BE2C (cell line): ENCODE data around the gene PARP1.

Experiments used
- DNase-seq: peaks from one replicate; pipeline ENCODE4 v3.0.0-alpha.2; 2020
- H3K27me3 ChIP-seq: fragments of 250-450 bp; sonication (Bioruptor Pico); 2 replicates; pipeline ENCODE4 v1.5.1; 2020; ENCODE audit warnings: mild to moderate bottlenecking
- H3K36me3 ChIP-seq: fragments of 250-450 bp; sonication (Bioruptor Pico); 2 replicates; pipeline ENCODE4 v1.5.1; 2020; ENCODE audit warnings: mild to moderate bottlenecking
- H3K4me1 ChIP-seq: fragments of 250-450 bp; sonication (Bioruptor Pico); 2 replicates; pipeline ENCODE4 v1.5.1; 2020
- H3K4me3 ChIP-seq: 2 replicates; pipeline ENCODE4 v1.5.1; 2011; ENCODE audit warnings: low read depth, low read length
- H3K9me3 ChIP-seq: fragments of 250-450 bp; sonication (Bioruptor Pico); 2 replicates; pipeline ENCODE4 v1.5.1; 2020
- TF ChIP-seq, protein P1 (sequence below): IDR thresholded peaks from 2 replicates; pipeline ENCODE4 v1.5.1; 2012; ENCODE audit warnings: mild to moderate bottlenecking, low read depth, low read length

PARP1 gene

DNA sequence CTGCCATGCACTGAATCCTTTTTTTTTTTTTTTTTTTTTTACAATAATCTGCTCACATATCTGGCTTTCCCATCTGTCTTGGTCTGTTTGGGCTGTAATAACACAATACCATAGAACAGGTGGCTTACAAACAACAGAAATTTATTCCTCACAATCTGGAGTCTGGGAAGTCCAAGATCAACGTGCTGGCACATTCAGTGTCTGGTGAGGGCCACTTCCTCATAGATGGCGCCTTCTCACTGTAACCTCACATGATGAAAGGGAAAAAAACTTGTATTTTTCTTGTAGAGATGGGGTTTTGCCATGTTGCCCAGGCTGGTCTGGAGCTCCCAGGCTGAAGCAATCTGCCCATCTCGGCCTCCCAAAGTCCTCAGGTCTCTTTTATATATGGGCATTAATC is 13.0 kb upstream of the PARP1 start:
- no peaks in the 10 kb centered on the region for H3K9me3 ChIP-seq
- no peaks in the 10 kb centered on the region for H3K4me1 ChIP-seq
- H3K36me3 ChIP-seq: no peaks in the 10 kb centered on the region
- no peak for DNase-seq
- H3K27me3 ChIP-seq: no peaks in the 10 kb centered on the region
- no peak overlapping the region for H3K4me3 ChIP-seq
- TF ChIP-seq, protein P1, sequence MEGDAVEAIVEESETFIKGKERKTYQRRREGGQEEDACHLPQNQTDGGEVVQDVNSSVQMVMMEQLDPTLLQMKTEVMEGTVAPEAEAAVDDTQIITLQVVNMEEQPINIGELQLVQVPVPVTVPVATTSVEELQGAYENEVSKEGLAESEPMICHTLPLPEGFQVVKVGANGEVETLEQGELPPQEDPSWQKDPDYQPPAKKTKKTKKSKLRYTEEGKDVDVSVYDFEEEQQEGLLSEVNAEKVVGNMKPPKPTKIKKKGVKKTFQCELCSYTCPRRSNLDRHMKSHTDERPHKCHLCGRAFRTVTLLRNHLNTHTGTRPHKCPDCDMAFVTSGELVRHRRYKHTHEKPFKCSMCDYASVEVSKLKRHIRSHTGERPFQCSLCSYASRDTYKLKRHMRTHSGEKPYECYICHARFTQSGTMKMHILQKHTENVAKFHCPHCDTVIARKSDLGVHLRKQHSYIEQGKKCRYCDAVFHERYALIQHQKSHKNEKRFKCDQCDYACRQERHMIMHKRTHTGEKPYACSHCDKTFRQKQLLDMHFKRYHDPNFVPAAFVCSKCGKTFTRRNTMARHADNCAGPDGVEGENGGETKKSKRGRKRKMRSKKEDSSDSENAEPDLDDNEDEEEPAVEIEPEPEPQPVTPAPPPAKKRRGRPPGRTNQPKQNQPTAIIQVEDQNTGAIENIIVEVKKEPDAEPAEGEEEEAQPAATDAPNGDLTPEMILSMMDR: no peak

DNA sequence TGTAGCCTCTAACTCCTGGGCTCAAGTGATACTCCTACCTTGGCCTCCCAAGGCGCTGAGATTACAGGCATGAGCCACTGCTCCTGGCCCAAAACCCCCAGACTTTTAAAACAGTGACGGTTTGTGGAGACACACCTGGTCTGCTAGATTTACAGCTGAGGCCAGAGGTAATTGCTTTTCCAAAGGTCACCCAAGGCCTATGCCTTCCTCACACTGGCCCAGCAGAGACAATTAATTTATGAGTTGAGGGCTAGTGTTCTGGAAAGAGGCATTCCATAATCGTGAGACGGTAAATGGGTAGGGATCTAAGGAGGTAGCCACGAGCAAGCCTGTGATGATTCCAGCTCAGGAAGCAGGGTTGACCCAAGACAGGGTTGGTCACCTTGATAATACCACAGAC is 12.4 kb upstream of the PARP1 start:
- no peaks in the 10 kb centered on the region for H3K9me3 ChIP-seq
- no peaks in the 10 kb centered on the region for H3K27me3 ChIP-seq
- no peaks in the 10 kb centered on the region for H3K4me1 ChIP-seq
- no peak for DNase-seq
- TF ChIP-seq, protein P1: no peak
- no peaks in the 10 kb centered on the region for H3K36me3 ChIP-seq
- H3K4me3 ChIP-seq: no peak overlapping the region

DNA sequence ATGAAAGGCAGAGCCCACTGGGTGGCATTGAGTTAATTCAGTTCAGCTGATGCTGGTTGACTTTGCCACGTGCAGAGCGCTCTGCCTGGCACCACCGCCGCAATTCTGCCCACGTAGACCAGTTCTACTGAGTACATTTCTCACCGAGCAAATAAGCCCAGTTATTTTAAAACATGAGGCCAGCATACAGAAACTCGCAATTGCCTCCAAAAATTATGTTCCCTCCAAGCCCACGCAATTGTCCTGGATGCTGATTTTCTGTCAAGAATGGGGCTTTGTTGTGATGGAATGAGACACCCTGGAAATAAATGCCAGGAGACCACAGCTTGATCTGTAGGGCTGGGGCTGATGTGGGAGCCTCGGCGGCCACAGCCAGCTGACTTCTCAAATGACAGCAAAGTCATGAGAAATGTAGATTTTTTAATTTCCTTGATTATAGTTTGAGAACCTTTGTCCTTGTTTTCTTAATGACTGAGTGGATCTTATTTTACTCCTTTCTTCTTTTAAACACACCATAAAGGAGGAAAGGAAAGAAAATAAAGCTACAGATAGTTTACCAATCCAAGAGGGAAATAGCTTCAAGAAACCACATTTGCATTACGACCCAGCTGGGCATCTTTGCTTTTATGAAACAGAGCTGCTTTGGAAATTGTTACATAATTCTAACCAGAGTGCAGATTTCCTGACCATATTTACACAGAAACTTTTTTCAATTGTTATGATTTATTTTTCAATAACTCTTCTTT is 11.6 kb upstream of the PARP1 start:
- no peaks in the 10 kb centered on the region for H3K27me3 ChIP-seq
- H3K9me3 ChIP-seq: no peaks in the 10 kb centered on the region
- TF ChIP-seq, protein P1: no peak
- no peaks in the 10 kb centered on the region for H3K36me3 ChIP-seq
- DNase-seq: no peak
- no peaks in the 10 kb centered on the region for H3K4me1 ChIP-seq
- no peak overlapping the region for H3K4me3 ChIP-seq

DNA sequence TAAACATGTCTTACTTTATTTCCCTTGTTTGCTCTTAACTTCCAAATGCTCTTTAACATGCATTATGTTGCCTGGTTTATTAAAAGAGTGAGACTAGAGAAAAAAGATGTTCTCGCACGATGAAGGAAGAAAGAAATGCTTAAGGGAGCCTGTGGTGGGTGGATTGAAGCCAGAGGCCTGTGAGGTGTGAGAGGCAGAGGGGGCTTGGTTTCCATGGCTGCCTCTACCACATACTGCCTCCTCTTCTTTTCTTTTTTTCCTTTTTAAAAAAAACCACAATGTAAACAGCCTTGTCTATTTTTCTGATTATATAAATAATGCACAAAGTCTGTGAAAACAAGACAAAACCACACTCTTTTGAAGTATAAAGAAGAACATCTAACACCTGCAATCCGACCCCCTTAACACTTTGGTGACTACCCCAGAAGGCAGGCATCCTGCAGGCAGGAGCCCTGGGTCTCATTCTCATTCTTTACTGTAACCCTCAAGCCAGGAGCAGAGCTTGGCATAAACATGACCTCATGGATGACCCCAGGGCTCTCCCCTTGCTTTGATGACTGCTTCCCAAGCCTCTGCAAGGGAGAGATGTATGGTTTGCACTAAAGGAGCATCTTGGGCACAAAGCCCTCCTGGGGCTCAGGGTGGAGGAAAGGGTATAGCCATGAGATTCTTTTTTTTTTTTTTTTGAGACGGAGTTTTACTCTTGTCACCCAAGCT is 10.1 kb upstream of the PARP1 start:
- no peaks in the 10 kb centered on the region for H3K36me3 ChIP-seq
- H3K27me3 ChIP-seq: no peaks in the 10 kb centered on the region
- H3K4me3 ChIP-seq: no peak overlapping the region
- no peaks in the 10 kb centered on the region for H3K9me3 ChIP-seq
- DNase-seq: no peak
- H3K4me1 ChIP-seq: no peaks in the 10 kb centered on the region
- TF ChIP-seq, protein P1: no peak

DNA sequence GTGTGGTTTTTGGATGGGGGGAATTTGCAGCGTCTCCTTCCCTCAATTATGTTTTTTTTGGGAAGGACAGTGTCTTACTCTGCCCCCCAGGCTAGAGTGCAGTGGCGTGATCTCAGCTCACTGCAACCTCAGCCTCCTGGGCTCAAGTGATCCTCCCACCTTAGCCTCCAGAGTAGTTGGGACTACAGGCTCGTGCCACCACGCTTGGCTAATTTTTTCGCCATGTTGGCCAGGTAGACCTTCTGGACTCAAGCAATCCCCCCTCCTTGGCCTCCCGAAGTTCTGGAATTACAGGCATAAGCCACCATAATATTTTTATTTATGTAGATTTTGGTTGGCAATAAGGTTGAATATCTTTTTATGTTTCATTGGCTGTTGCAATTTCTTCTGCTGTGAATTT is 9.5 kb upstream of the PARP1 start:
- Histone ChIP-seq H3K27me3 (no peaks in the 10 kb centered on the region), H3K4me1 (no peaks in the 10 kb centered on the region), H3K9me3 (no peaks in the 10 kb centered on the region), H3K4me3 (no peak overlapping the region), H3K36me3 (no peaks in the 10 kb centered on the region)
- no peak for DNase-seq
- TF ChIP-seq, protein P1: no peak

DNA sequence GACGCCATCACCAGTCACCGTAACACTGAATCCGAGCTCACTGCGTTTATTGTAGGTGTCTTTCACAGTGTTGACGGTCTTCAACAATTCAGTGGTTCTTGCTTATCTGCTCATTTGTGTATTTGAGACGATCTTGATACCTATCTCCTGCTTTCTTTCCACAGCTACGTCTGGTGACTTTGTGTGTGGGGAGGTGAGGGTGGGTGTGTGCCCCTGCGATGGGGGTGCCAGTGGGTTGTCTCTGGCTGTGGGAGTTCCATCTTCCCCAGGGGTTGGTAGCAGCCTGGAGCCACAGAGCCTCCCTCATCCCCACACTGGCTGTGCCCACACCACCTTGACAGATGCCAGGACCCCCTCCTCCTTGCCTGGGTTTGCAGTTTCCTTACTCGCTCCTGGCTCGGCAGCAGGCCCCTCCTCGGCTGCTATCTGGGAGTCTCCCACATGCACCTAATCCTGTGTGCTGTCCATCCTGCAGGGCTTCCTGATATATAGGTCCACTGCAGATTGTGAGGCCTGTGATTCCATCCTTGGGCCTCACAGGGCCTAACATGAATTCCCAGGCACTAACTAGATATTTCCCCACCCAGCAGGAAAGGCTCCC is 6.3 kb upstream of the PARP1 start:
- Histone ChIP-seq H3K4me1 (no peaks in the 10 kb centered on the region), H3K36me3 (no peaks in the 10 kb centered on the region), H3K4me3 (no peak overlapping the region), H3K27me3 (no peaks in the 10 kb centered on the region), H3K9me3 (no peaks in the 10 kb centered on the region)
- TF ChIP-seq, protein P1: no peak
- DNase-seq: no peak
